ENCODE measurements around the gene ABCD1.
"Not testable (repeated sequence)": the region's sequence is repeated elsewhere in the genome, so short reads cannot be mapped to it uniquely, and the experiment has no call there.

ABCD1 gene

DNA sequence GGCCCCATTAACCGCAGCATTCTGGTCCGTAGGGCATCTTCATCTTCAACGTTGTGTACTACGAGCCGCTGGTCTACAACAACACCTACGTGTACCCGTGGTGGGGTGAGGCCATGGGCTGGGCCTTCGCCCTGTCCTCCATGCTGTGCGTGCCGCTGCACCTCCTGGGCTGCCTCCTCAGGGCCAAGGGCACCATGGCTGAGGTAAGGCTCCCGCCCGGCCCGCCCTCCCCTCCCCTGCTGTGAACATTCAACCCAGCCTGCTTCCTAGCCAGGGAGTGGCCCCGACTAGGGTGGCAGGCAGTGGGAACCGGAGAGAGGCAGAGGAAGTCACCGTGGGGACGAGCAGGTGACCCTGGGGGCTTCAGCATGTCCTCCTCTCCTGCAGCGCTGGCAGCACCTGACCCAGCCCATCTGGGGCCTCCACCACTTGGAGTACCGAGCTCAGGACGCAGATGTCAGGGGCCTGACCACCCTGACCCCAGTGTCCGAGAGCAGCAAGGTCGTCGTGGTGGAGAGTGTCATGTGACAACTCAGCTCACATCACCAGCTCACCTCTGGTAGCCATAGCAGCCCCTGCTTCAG, 29.9 kb upstream of the ABCD1 start:
- H3K36me3 ChIP-seq (ENCODE audit: control insufficient read depth, insufficient read depth, low read length), result no peaks in the 10 kb centered on the region
- H3K9me3 ChIP-seq (ENCODE audit: control insufficient read depth, low read length), result no peaks in the 10 kb centered on the region
- no peak overlapping the region for H3K4me3 ChIP-seq (ENCODE audit: insufficient read depth, low read depth, low read length, poor library complexity, severe bottlenecking)
- H3K27me3 ChIP-seq (replicated peaks; ENCODE audit: control insufficient read depth, insufficient read depth, low read length, poor library complexity, severe bottlenecking), result no peaks in the 10 kb centered on the region
- no peak for DNase-seq
- H3K27ac ChIP-seq (ENCODE audit: insufficient read depth, low read length, poor library complexity, severe bottlenecking), result no peak overlapping the region
- H3K4me1 ChIP-seq (ENCODE audit: control insufficient read depth, insufficient read depth, low read length, poor library complexity, severe bottlenecking), result no peaks in the 10 kb centered on the region

DNA sequence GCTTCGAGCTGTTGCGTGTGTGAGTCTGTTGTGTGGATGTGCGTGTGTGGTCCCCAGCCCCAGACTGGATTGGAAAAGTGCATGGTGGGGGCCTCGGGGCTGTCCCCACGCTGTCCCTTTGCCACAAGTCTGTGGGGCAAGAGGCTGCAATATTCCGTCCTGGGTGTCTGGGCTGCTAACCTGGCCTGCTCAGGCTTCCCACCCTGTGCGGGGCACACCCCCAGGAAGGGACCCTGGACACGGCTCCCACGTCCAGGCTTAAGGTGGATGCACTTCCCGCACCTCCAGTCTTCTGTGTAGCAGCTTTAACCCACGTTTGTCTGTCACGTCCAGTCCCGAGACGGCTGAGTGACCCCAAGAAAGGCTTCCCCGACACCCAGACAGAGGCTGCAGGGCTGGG, 28.6 kb upstream of the ABCD1 start:
- Histone ChIP-seq H3K27ac (ENCODE audit: insufficient read depth, low read length, poor library complexity, severe bottlenecking) (no peak overlapping the region), H3K9me3 (ENCODE audit: control insufficient read depth, low read length) (no peaks in the 10 kb centered on the region), H3K4me1 (ENCODE audit: control insufficient read depth, insufficient read depth, low read length, poor library complexity, severe bottlenecking) (no peaks in the 10 kb centered on the region), H3K4me3 (ENCODE audit: insufficient read depth, low read depth, low read length, poor library complexity, severe bottlenecking) (no peak overlapping the region), H3K27me3 (replicated peaks; ENCODE audit: control insufficient read depth, insufficient read depth, low read length, poor library complexity, severe bottlenecking) (no peaks in the 10 kb centered on the region), H3K36me3 (ENCODE audit: control insufficient read depth, insufficient read depth, low read length) (no peaks in the 10 kb centered on the region)
- no peak for DNase-seq

DNA sequence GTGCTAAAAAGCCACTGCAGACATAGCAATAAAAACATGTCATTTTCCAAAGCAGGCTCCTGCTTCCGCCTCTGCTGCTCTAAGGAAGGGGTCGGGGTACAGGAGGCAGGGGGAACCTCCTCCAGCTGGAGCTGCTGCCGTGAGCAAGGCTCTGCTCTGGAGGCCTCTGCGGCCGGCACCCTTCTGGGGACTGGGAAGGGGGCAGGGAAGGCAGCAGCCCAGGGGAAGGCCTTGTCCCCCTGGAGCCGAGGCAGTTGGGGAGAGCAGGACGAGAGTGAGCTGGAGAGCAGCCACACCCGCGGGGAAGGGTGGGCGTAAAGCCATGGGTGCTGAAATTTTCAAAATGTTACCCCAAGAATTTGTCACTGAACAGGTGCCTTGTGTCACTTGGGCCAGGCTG, 28.1 kb upstream of the ABCD1 start:
- DNase-seq; H3K27ac ChIP-seq (ENCODE audit: insufficient read depth, low read length, poor library complexity, severe bottlenecking); H3K36me3 ChIP-seq (ENCODE audit: control insufficient read depth, insufficient read depth, low read length); H3K9me3 ChIP-seq (ENCODE audit: control insufficient read depth, low read length); H3K4me3 ChIP-seq (ENCODE audit: insufficient read depth, low read depth, low read length, poor library complexity, severe bottlenecking); H3K27me3 ChIP-seq (replicated peaks; ENCODE audit: control insufficient read depth, insufficient read depth, low read length, poor library complexity, severe bottlenecking); H3K4me1 ChIP-seq (ENCODE audit: control insufficient read depth, insufficient read depth, low read length, poor library complexity, severe bottlenecking): not testable (repeated sequence)

DNA sequence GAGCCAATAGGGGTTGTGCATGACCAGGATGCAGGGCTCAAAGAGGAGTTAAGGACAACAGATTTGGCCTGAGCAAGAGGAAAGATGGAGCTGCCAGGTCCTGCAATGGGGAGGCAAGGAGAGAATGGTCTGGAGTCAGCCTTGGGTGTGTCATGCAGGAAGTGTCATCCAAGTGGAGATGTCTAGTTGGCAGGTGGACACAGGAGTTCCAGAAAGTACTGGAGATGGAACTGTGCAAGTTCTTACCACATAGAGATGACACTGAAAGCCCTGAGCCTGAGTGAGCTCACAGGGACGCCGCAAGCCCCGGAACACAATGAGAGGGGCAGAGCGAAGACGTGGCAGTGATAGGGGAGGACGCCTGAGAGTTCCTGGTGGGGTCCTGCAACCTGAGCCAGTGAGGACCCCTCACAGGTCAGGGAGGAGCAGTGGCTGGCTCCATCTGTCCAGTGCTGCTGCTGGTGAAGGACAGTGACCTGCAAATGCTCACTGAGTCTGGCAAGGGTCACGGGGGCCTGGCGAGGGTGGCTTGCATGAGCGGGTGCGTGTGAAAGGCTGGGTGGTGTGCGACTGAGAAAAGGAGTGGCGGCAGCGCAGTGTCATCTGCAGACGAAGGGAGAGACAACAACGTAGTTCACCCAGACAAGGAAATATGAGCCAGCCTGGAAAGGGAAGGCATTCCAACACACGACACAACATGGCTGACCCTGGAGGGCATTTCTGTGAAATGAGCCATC, 27.5 kb upstream of the ABCD1 start:
- not testable (repeated sequence) for DNase-seq; H3K27ac ChIP-seq (ENCODE audit: insufficient read depth, low read length, poor library complexity, severe bottlenecking); H3K36me3 ChIP-seq (ENCODE audit: control insufficient read depth, insufficient read depth, low read length)

DNA sequence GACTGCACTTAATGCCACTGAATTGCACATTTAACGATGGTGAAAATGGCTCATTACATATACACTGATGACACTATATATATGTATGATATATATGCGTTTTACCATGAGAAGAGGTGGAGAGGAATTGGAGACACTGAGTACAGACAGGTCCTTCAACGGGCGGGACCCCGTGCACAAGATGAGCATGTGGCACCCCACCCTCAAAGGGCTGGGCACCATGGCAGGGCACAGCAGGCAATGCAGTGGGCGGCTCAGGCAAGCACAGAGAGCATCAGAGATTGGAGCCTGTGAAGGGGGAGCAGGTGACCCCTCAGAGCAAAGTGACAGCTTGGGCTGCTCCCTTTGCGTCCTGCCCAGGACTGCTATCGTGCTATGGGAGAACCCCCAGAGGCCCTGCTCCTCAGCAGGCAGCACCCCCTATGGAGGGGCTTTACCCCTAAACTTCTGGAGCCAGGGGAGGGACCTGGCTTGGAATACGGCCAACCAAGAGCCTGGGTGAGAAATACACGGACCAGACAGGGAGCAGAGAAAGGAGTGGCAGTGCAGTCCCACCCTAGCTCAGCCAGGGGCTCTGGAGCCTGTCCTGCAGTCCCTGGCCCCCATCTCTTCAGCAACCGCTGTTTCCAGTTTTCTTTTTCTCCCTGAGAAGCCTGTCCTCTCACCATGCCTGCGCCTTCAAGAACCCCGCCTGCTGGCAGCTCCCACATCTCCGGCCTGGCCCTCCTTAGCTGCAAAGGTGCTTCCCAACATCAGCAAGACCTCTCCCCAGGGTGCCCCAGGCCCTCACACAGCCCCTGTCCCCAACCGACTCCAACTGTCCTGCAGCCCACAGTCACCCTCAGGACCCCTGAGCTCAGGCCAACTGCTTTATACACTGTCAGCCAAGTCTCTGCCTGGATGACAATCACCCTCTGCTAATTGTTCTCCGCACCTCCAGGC, 26.5 kb upstream of the ABCD1 start:
- Histone ChIP-seq H3K36me3 (ENCODE audit: control insufficient read depth, insufficient read depth, low read length) (peaks cover 13% of the 10 kb centered on the region), H3K4me1 (ENCODE audit: control insufficient read depth, insufficient read depth, low read length, poor library complexity, severe bottlenecking) (no peaks in the 10 kb centered on the region)
- DNase-seq, result no peak

More for the DNA sequence above, 27.5 kb upstream of the ABCD1 start:
- H3K9me3 ChIP-seq (ENCODE audit: control insufficient read depth, low read length); H3K4me1 ChIP-seq (ENCODE audit: control insufficient read depth, insufficient read depth, low read length, poor library complexity, severe bottlenecking); H3K4me3 ChIP-seq (ENCODE audit: insufficient read depth, low read depth, low read length, poor library complexity, severe bottlenecking); H3K27me3 ChIP-seq (replicated peaks; ENCODE audit: control insufficient read depth, insufficient read depth, low read length, poor library complexity, severe bottlenecking): not testable (repeated sequence)

DNA sequence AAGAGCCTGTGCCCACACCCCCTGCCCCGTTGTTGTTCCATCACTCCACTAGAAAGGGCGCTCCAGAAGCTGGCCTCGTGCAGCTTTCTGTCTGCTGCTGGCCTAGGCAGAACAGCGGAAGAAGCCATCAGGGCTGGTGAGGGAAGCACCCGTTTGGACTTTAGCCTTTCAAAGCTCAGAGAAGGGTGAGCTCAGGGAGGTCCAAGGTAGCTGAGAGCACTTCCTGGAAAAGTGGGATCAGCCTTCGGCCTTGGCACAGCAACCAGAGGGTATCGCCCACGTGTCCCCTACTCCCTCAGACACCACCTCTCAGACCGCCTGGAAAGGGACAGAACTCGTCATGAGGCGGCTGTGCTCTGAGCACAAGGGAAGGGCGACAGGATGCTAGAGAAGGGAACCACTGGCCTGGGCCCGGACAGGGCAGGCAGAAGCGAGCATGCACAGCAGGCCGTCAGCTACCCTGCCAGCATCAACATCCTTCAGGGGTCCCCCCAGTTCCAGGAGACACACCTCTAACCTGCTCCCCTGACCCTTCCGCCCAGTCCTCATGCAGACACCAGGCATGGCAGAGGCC, 25.4 kb upstream of the ABCD1 start:
- DNase-seq; H3K9me3 ChIP-seq (ENCODE audit: control insufficient read depth, low read length); H3K27me3 ChIP-seq (replicated peaks; ENCODE audit: control insufficient read depth, insufficient read depth, low read length, poor library complexity, severe bottlenecking); H3K27ac ChIP-seq (ENCODE audit: insufficient read depth, low read length, poor library complexity, severe bottlenecking); H3K4me3 ChIP-seq (ENCODE audit: insufficient read depth, low read depth, low read length, poor library complexity, severe bottlenecking); H3K4me1 ChIP-seq (ENCODE audit: control insufficient read depth, insufficient read depth, low read length, poor library complexity, severe bottlenecking): not testable (repeated sequence)
- H3K36me3 ChIP-seq (ENCODE audit: control insufficient read depth, insufficient read depth, low read length), result peaks cover 24% of the 10 kb centered on the region

More for the DNA sequence above, 26.5 kb upstream of the ABCD1 start:
- H3K4me3 ChIP-seq (ENCODE audit: insufficient read depth, low read depth, low read length, poor library complexity, severe bottlenecking), result no peak overlapping the region
- H3K9me3 ChIP-seq (ENCODE audit: control insufficient read depth, low read length), result no peaks in the 10 kb centered on the region
- H3K27ac ChIP-seq (ENCODE audit: insufficient read depth, low read length, poor library complexity, severe bottlenecking), result no peak overlapping the region
- no peaks in the 10 kb centered on the region for H3K27me3 ChIP-seq (replicated peaks; ENCODE audit: control insufficient read depth, insufficient read depth, low read length, poor library complexity, severe bottlenecking)

DNA sequence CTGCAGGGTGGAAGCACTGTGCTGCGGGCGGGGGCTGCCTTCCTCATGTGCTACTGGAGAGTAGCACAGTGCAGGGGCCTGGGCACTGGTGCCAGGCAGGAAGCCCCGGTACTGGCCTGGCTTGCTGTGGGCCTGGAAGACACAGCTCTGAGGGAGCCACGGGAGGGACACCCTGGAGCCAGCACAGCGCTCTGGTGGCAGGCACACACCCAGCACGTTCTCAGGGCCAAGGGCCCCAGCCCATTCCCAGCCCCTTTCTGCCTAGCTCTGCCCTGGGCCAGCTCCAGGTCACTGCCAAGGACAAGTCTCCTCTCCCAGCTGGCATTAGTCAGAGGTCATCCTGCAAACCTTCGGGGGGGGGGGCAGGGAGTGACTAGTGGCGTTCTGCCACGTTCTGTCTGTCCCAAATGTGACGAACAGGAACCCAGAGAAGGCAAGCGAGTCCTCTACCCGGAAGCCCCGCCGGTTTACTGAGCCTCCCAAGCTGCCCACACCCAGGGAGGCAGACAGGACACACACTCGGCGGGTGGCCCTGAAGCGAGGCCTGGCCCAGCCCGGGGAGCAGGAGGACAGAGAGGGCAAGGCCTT, 24.8 kb upstream of the ABCD1 start:
- peaks cover 24% of the 10 kb centered on the region for H3K36me3 ChIP-seq (ENCODE audit: control insufficient read depth, insufficient read depth, low read length)
- H3K9me3 ChIP-seq (ENCODE audit: control insufficient read depth, low read length); H3K27ac ChIP-seq (ENCODE audit: insufficient read depth, low read length, poor library complexity, severe bottlenecking); DNase-seq; H3K4me1 ChIP-seq (ENCODE audit: control insufficient read depth, insufficient read depth, low read length, poor library complexity, severe bottlenecking); H3K4me3 ChIP-seq (ENCODE audit: insufficient read depth, low read depth, low read length, poor library complexity, severe bottlenecking); H3K27me3 ChIP-seq (replicated peaks; ENCODE audit: control insufficient read depth, insufficient read depth, low read length, poor library complexity, severe bottlenecking): not testable (repeated sequence)

DNA sequence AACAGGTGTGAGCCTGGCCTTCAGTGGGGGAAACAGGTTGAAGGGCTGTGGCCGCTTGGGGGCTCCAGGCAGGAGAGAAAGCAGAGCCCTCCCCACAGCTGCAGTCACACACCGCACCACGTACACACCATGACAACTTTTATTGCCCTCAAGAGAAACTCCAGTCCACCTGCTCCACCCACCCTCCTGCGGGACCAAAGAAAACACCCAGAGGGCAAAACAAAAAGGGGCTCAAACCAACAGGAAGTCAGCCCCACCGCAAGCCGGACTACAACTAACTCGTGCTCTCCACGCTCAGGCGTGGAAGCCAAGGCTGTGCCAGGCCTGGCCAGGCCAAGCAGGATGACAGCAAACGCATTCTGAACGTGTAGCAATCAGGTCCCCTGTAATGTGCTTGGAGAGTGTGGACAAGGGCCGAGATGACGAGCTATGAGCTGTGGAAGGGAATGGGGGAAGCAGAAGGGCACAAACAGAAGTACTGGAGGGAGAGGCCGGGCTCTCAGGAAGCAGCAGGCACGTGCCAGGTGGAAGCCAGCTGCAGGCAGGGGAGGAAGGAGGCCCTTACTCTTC, 24.2 kb upstream of the ABCD1 start:
- H3K27ac ChIP-seq (ENCODE audit: insufficient read depth, low read length, poor library complexity, severe bottlenecking), result no peak overlapping the region

DNA sequence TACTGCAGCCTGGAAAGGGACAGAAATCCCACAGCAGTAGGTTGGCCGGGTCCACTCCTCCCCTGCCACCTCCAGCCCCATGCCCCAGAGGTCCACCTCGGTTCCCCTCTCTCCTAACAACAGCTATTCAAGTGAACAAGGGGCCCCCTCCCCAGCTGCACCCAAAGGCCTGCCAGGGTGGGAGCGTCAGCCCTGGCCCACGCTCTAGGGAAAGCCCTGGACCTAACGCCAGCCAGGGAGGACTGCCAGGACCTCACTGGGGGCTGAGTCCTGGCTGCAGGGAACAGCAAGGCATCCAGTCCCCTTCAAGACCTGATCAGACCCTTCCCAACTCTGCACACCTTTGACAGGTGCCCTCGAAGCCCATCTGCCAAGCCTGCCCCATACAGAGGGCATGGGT, 23.7 kb upstream of the ABCD1 start:
- H3K27me3 ChIP-seq (replicated peaks; ENCODE audit: control insufficient read depth, insufficient read depth, low read length, poor library complexity, severe bottlenecking), result no peaks in the 10 kb centered on the region
- no peak overlapping the region for H3K4me3 ChIP-seq (ENCODE audit: insufficient read depth, low read depth, low read length, poor library complexity, severe bottlenecking)
- peaks cover 24% of the 10 kb centered on the region for H3K36me3 ChIP-seq (ENCODE audit: control insufficient read depth, insufficient read depth, low read length)
- no peaks in the 10 kb centered on the region for H3K9me3 ChIP-seq (ENCODE audit: control insufficient read depth, low read length)
- no peaks in the 10 kb centered on the region for H3K4me1 ChIP-seq (ENCODE audit: control insufficient read depth, insufficient read depth, low read length, poor library complexity, severe bottlenecking)
- no peak overlapping the region for H3K27ac ChIP-seq (ENCODE audit: insufficient read depth, low read length, poor library complexity, severe bottlenecking)
- no peak for DNase-seq

More for the DNA sequence above, 24.2 kb upstream of the ABCD1 start:
- Histone ChIP-seq H3K36me3 (ENCODE audit: control insufficient read depth, insufficient read depth, low read length) (peaks cover 24% of the 10 kb centered on the region), H3K27me3 (replicated peaks; ENCODE audit: control insufficient read depth, insufficient read depth, low read length, poor library complexity, severe bottlenecking) (no peaks in the 10 kb centered on the region), H3K4me1 (ENCODE audit: control insufficient read depth, insufficient read depth, low read length, poor library complexity, severe bottlenecking) (no peaks in the 10 kb centered on the region), H3K9me3 (ENCODE audit: control insufficient read depth, low read length) (no peaks in the 10 kb centered on the region), H3K4me3 (ENCODE audit: insufficient read depth, low read depth, low read length, poor library complexity, severe bottlenecking) (no peak overlapping the region)
- DNase-seq, result no peak
